Natural killer cell treated with Interleukin-12 subunit alpha and Interleukin-12 subunit beta and Interleukin-15 and Interleukin-18, amount 100 ng/mL, for 72 hours (primary cell): ENCODE measurements around the gene PSMD11. TPM values are rescaled to one million over a fixed set of nuclear protein-coding genes. Genes with fewer than 3 reads are reported as not detected.
A peak's percentile ranks its signal among the peaks of the same experiment; 100 is the strongest.
"Not testable (repeated sequence)": the region's sequence is repeated elsewhere in the genome, so short reads cannot be mapped to it uniquely, and the experiment has no call there.

Experiments used
- ATAC-seq, 2 donors: fragments of 150-1000 bp; cut with Tn5 transposase in 1 of 2; sonication (Bioruptor Pico), chemical (Tn5 transposase) in 1 of 2; 2 replicates each; pipeline ENCODE4 v1.10.0; 2021
- DNase-seq: peaks from one replicate; pipeline ENCODE4 v3.0.0; 2022; ENCODE audit warnings: low spot score
- H3K27ac Mint-ChIP-seq, 2 donors: 1 replicate in 1 of 2; 2 replicates in 1 of 2; pipeline ENCODE4 v1.8.0; 2022; ENCODE audit warnings: mixed read lengths in 2 of 2, mild to moderate bottlenecking in 1 of 2, moderate library complexity in 1 of 2
- H3K27me3 Mint-ChIP-seq, 2 donors: 1 replicate in 1 of 2; 2 replicates in 1 of 2; pipeline ENCODE4 v1.8.0; 2022; ENCODE audit warnings: mixed read lengths in 2 of 2
- H3K36me3 Mint-ChIP-seq: one replicate; pipeline ENCODE4 v1.8.0; 2022; ENCODE audit warnings: mixed read lengths
- H3K4me1 Mint-ChIP-seq, 2 donors: 1 replicate in 1 of 2; 2 replicates in 1 of 2; pipeline ENCODE4 v1.8.0; 2022; ENCODE audit warnings: low read depth in 2 of 2, mixed read lengths in 2 of 2, mild to moderate bottlenecking in 1 of 2
- H3K4me3 Mint-ChIP-seq: one replicate; pipeline ENCODE4 v1.8.0; 2022; ENCODE audit warnings: mixed read lengths
- H3K9me3 Mint-ChIP-seq: 2 replicates; pipeline ENCODE4 v1.8.0; 2022; ENCODE audit warnings: mixed read lengths
- total RNA-seq, 2 donors: library from RNA; stranded (reverse); gene quantifications; one replicate each; pipeline ENCODE4 v1.2.3, GENCODE V29; 2022

Gene PSMD11
- total RNA-seq, 2 donors from 2014 or later: 179 to 203 TPM

- DNase-seq, H3K4me3 Mint-ChIP-seq, H3K27ac Mint-ChIP-seq, H3K9me3 Mint-ChIP-seq, H3K27me3 Mint-ChIP-seq, ATAC-seq: not testable (repeated sequence)
- Mint-ChIP-seq H3K36me3 (peaks cover 55% of the 10 kb centered on the region), H3K4me1 (peaks cover 34 to 37% of the 10 kb centered on the region in 2 donors)
Observed at GRCh38 chr17:32450379-32450778, 6.1 kb downstream of the PSMD11 start.

- Mint-ChIP-seq H3K27me3 (no peaks in the 10 kb centered on the region), H3K4me3 (no peak overlapping the region), H3K36me3 (peaks cover 44% of the 10 kb centered on the region), H3K4me1 (peaks cover 22 to 24% of the 10 kb centered on the region in 2 donors), H3K27ac (no peak overlapping the region), H3K9me3 (no peaks in the 10 kb centered on the region)
- DNase-seq (no peak), ATAC-seq (no peak)
Observed at GRCh38 chr17:32451879-32452278, 7.6 kb downstream of the PSMD11 start.

DNA sequence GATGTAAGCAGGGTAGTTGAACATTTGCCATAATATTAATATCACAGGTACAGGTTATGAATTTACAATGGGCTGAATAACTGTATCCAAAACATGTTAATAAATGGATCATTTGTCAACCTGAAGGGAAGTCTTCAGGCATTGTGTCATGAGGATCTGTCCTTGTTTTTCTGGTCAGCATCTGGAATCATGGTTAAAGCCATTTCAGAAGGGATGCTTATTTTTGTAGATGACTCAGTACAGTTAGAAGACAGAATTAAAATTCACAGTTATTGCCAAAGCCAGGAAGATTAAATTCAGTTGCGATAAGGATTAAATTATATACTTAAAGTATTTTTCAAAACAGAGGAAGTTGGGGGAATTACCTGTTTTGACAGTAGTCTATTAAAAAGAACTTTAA is 8.0 kb downstream of the PSMD11 start:
- peaks cover 18 to 20% of the 10 kb centered on the region in 2 donors for H3K4me1 Mint-ChIP-seq
- H3K36me3 Mint-ChIP-seq: peaks cover 40% of the 10 kb centered on the region
- no peaks in the 10 kb centered on the region for H3K27me3 Mint-ChIP-seq
- DNase-seq: no peak
- H3K4me3 Mint-ChIP-seq: no peak overlapping the region
- H3K27ac Mint-ChIP-seq: no peak overlapping the region
- H3K9me3 Mint-ChIP-seq: no peaks in the 10 kb centered on the region
- ATAC-seq: no peak

GRCh38 chr17:32453370-32453769 is 9.1 kb downstream of the PSMD11 start:
- Mint-ChIP-seq H3K4me3 (no peak overlapping the region), H3K27me3 (no peaks in the 10 kb centered on the region), H3K36me3 (peaks cover 45% of the 10 kb centered on the region), H3K4me1 (peaks cover 18 to 22% of the 10 kb centered on the region in 2 donors), H3K27ac (no peak overlapping the region), H3K9me3 (no peaks in the 10 kb centered on the region)
- no peak for DNase-seq
- ATAC-seq: no peak

GRCh38 chr17:32458371-32458770 is 14.1 kb downstream of the PSMD11 start:
- H3K27me3 Mint-ChIP-seq: no peaks in the 10 kb centered on the region
- ATAC-seq (no peak), DNase-seq (no peak)
- H3K4me3 Mint-ChIP-seq: no peak overlapping the region
- peaks cover 43% of the 10 kb centered on the region for H3K36me3 Mint-ChIP-seq
- H3K4me1 Mint-ChIP-seq: peaks cover 14 to 34% of the 10 kb centered on the region in 2 donors
- H3K9me3 Mint-ChIP-seq: no peaks in the 10 kb centered on the region
- H3K27ac Mint-ChIP-seq: no peak overlapping the region

DNA sequence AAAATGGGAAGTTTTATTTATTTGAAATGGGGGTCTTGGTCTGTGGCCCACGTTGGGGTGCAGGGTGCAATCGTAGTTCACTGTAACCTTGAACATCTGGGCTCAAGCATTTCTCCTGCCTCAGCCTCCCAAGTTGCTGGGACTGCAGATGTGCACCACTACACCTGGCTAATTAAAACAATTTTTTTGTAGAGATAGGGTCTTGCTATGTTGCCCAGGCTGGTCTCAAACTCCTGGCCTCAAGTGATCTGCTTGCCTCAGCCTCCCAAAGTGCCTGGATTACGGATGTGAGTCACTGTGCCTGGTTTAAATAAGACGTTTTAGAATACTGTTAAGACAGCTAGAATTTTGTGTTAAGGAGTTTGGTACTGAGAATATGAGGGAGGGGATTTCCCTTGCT is 15.7 kb downstream of the PSMD11 start:
- H3K4me3 Mint-ChIP-seq: no peak overlapping the region
- H3K9me3 Mint-ChIP-seq: no peaks in the 10 kb centered on the region
- no peak for DNase-seq
- no peaks in the 10 kb centered on the region for H3K27me3 Mint-ChIP-seq
- H3K36me3 Mint-ChIP-seq: peaks cover 33% of the 10 kb centered on the region
- peak overlapping the region in 1 of 2 donors; percentile 32 for H3K27ac Mint-ChIP-seq
- no peak for ATAC-seq
- H3K4me1 Mint-ChIP-seq: peaks cover 14 to 26% of the 10 kb centered on the region in 2 donors

DNA sequence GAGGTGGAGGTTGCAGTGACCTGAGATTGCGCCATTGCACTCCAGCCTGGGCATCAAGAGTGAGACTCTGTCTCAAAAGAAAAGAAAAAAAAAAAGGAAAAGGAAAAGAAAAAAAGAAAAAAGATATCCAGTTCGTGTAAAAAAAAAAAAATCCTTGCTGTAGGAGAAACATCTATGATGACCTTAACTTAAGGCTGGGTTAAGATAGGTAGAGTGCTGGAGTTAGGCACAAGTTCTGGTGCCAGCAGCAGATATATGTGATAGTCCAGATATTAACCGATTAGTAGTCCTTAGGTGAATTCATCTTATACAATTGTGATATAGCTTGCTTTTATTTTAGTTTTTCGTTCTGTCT is 17.2 kb downstream of the PSMD11 start:
- Mint-ChIP-seq H3K36me3 (peaks cover 33% of the 10 kb centered on the region), H3K4me3 (no peak overlapping the region), H3K4me1 (peaks cover 14 to 26% of the 10 kb centered on the region in 2 donors), H3K27me3 (no peaks in the 10 kb centered on the region), H3K27ac (peak overlapping the region in 1 of 2 donors; percentile 25), H3K9me3 (no peaks in the 10 kb centered on the region)
- ATAC-seq: no peak
- DNase-seq: no peak

DNA sequence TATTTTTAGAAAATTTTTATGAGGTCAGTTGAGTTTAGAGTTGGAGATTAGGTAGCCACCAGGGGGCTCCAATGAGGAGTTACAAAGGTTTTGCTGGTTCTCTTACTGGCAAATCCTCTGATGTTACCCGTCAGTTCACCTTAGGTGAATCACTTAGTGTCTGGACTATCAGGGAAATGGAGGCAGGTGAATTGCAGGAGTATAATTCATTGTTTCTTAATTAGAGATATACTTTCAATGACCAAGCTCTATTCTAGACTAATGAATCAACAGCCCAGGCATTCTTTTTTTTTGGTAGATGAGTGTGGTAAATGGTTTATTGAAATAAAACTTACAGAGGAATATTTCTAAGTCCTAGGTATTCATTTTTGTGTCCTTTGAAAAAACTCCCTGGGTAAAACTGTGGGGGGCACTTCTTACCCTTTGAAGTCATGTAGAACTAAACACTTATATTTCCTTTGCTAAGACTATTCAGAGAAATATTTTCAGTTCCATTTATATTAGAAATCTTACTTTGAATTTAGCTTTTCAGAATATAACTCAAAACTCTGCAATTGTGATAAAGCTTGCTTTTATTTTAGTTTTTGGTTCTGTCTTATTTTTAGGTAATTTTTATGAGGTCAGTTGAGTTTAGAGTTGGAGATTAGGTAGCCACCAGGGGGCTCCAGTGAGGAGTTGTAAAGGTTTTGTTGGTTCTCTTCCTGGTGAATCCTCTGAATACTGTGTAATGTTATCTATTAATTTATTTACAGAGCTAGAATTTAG is 17.7 kb downstream of the PSMD11 start:
- DNase-seq: peak; percentile 67
- Mint-ChIP-seq H3K9me3 (no peaks in the 10 kb centered on the region), H3K4me3 (no peak overlapping the region), H3K27me3 (no peaks in the 10 kb centered on the region), H3K36me3 (peaks cover 38% of the 10 kb centered on the region), H3K4me1 (peaks cover 14 to 26% of the 10 kb centered on the region in 2 donors), H3K27ac (peak overlapping the region in 1 of 2 donors; percentile 25)
- peak in 1 of 2 donors; percentile 56 for ATAC-seq

DNA sequence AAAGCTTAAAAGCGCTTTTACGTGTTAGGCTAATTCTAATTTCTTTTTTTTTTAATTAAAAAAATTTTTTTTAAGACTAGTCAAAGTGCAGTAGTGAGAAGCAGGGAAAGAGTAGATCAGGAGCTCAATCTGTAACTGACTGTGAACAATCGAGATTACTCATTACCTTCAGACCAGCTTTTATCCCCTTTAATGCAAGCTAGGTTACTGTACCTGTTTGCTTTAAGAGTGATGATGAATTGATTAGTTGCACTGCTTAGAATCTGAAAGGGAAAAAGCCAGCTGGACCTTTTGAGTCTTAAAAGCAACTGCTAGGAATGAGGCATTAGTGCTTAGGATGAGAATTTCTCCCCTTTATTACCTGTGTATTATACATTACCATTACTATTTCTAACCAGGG is 19.0 kb downstream of the PSMD11 start:
- DNase-seq (no peak), ATAC-seq (no peak)
- Mint-ChIP-seq H3K4me3 (no peak overlapping the region), H3K4me1 (peaks cover 9 to 26% of the 10 kb centered on the region in 2 donors), H3K9me3 (no peaks in the 10 kb centered on the region), H3K27me3 (no peaks in the 10 kb centered on the region), H3K27ac (no peak overlapping the region), H3K36me3 (peaks cover 39% of the 10 kb centered on the region)

DNA sequence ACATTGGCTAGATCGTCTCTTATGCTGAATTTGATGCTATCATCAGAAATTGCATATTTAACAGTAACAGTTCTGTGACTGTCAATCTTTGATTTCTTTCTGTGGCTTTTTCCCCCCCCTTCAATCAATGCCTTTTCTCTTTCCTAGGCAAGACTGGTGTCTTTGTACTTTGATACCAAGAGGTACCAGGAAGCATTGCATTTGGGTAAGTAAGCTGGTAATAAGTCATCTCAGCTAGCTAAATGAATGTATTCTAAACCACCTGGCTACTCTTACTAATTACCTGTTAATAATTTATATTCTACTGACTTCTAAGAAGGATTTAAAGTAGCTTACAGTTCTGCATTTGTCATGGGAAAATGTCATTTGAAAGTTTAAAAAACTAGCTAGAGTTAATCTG is 20.1 kb downstream of the PSMD11 start:
- ATAC-seq: no peak

DNA sequence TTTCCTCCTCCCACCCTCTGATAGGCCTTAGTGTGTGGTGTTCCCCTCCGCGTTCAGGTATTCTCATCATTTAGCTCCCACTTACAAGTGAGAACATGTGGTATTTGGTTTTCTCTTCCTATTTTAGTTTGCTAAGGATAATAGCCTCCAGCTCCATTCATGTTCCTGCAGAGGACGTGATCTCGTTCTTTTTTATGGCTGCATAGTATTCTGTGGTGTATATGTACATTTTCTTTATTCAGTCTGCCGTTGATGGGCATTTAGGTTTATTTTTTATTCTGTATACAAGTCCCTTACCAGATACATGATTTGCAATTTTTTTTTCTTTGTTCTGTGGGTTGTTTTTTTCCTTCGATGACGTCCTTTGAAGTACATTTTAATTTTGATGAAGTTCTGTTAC is 23.6 kb downstream of the PSMD11 start:
- DNase-seq (no peak), ATAC-seq (no peak)
- H3K27ac Mint-ChIP-seq: no peak overlapping the region
- H3K4me3 Mint-ChIP-seq: no peak overlapping the region
- H3K36me3 Mint-ChIP-seq: peaks cover 44% of the 10 kb centered on the region
- H3K9me3 Mint-ChIP-seq: no peaks in the 10 kb centered on the region
- peaks cover 3 to 6% of the 10 kb centered on the region in 2 donors for H3K4me1 Mint-ChIP-seq
- no peaks in the 10 kb centered on the region for H3K27me3 Mint-ChIP-seq

More for the DNA sequence above, 20.1 kb downstream of the PSMD11 start:
- Mint-ChIP-seq H3K27me3 (no peaks in the 10 kb centered on the region), H3K9me3 (no peaks in the 10 kb centered on the region), H3K4me1 (peaks cover 6 to 19% of the 10 kb centered on the region in 2 donors), H3K27ac (no peak overlapping the region), H3K4me3 (no peak overlapping the region), H3K36me3 (peaks cover 42% of the 10 kb centered on the region)
- no peak for DNase-seq

DNA sequence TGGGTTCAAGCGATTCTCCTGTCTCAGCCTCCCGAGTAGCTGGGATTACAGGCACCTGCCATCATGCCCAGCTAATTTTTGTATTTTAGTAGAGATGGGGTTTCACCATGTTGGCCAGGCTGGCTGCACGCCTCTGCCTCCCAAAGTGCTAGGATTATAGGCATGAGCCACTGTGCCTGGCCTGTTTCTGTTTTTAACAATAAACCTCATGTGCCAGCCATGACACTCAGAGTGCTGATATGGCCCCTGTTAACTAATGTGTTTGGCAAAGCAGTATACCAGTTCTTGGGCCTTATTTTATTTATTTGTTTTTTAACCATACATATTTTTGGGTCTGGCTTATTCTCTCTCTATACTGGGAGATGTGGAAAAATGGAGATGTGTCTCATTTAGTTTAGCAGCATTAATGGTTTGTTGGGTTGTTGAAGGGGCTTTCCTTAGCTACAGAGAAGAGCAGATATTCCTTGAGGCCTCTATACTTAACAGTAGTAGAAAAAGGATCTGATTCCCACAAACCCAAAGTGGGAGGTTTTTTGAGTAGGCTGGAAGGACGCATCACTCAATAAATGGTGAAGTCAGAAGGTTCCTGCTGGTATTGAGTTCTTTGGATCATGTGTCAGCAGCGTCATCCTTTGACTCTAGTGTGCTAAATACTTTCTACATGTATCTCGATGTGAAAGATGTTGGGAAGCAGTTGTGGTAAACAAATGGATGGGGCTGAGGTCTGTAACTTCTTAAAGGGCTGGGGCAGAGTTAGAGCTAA is 26.3 kb downstream of the PSMD11 start:
- Mint-ChIP-seq H3K36me3 (peaks cover 59% of the 10 kb centered on the region), H3K9me3 (no peaks in the 10 kb centered on the region), H3K4me3 (no peak overlapping the region), H3K27ac (no peak overlapping the region), H3K27me3 (no peaks in the 10 kb centered on the region), H3K4me1 (peaks cover 3 to 6% of the 10 kb centered on the region in 2 donors)
- no peak for ATAC-seq
- no peak for DNase-seq

GRCh38 chr17:32471652-32472051 is 27.3 kb downstream of the PSMD11 start:
- Mint-ChIP-seq H3K9me3 (no peaks in the 10 kb centered on the region), H3K36me3 (peaks cover 57% of the 10 kb centered on the region), H3K27ac (no peak overlapping the region), H3K4me3 (no peak overlapping the region), H3K4me1 (peaks cover 3 to 6% of the 10 kb centered on the region in 2 donors), H3K27me3 (no peaks in the 10 kb centered on the region)
- DNase-seq (no peak), ATAC-seq (no peak)

DNA sequence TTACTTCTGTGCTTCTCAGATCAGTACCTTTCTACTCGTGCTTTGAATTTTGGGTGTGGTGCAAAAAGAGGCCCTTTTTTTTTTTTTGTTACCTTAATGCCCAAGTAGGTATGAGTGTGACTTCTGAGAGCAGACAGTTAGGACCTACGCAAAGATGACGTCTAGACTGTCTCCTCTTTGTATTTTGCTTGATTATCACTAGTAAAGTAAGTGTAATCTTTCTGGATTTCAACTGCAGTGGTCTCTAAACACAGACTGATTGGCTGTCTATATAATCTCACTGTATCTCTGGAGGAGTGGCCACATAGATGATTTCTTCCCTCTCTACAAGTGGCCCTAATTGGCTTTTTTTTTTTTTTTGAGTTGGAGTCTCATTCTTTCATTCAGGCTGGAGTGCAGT is 30.9 kb downstream of the PSMD11 start:
- ATAC-seq (no peak), DNase-seq (no peak)
- no peak overlapping the region for H3K4me3 Mint-ChIP-seq
- H3K27ac Mint-ChIP-seq: no peak overlapping the region
- H3K36me3 Mint-ChIP-seq: peaks cover 62% of the 10 kb centered on the region
- H3K4me1 Mint-ChIP-seq: peaks cover 0 to 6% of the 10 kb centered on the region in 2 donors
- H3K27me3 Mint-ChIP-seq: no peaks in the 10 kb centered on the region
- no peaks in the 10 kb centered on the region for H3K9me3 Mint-ChIP-seq
